ENCODE measurements around the gene DNASE1L2. TPM values are rescaled to one million over a fixed set of nuclear protein-coding genes. Genes with fewer than 3 reads are reported as not detected.
"Not testable (repeated sequence)": the region's sequence is repeated elsewhere in the genome, so short reads cannot be mapped to it uniquely, and the experiment has no call there.

Gene DNASE1L2
- total RNA-seq, 2 donors from 2014 or later: 0.37 to 0.42 TPM

- Mint-ChIP-seq H3K27me3 (no peaks in the 10 kb centered on the region), H3K4me3 (no peak overlapping the region), H3K27ac (no peak overlapping the region), H3K36me3 (ENCODE audit: low read depth) (peaks cover 4% of the 10 kb centered on the region), H3K4me1 (peaks cover 3% of the 10 kb centered on the region)
- DNase-seq: no peak
- no peak for ATAC-seq
- H3K9me3 ChIP-seq (ENCODE audit: control insufficient read depth, low read length, poor library complexity, severe bottlenecking): no peaks in the 10 kb centered on the region
Measured at GRCh38 chr16:2233872-2234812, 2.1 kb upstream of the DNASE1L2 start.

DNA sequence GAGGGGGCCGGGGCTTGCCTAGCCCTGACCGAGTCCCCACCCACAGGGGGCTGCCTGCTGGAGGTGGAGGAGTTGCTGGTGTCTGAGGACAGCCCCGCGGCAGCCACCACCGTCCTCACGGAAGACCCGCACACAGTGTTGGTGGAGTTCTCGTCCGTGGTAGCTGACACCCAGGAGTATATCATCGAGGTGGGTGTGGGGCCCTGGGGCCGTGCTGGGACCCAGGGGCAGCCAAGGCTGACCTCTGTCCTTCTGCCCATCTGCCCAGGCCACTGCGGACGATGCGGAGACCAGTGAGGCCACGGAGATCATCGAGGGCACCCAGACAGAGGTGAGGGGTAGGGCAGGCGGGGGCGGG, 1.5 kb upstream of the DNASE1L2 start:
- H3K4me1 Mint-ChIP-seq: peaks cover 3% of the 10 kb centered on the region
- no peak for ATAC-seq
- H3K9me3 ChIP-seq (ENCODE audit: control insufficient read depth, low read length, poor library complexity, severe bottlenecking): no peaks in the 10 kb centered on the region
- H3K36me3 Mint-ChIP-seq (ENCODE audit: low read depth): peaks cover 4% of the 10 kb centered on the region
- no peak for DNase-seq
- no peaks in the 10 kb centered on the region for H3K27me3 Mint-ChIP-seq
- no peak overlapping the region for H3K27ac Mint-ChIP-seq
- no peak overlapping the region for H3K4me3 Mint-ChIP-seq

DNA sequence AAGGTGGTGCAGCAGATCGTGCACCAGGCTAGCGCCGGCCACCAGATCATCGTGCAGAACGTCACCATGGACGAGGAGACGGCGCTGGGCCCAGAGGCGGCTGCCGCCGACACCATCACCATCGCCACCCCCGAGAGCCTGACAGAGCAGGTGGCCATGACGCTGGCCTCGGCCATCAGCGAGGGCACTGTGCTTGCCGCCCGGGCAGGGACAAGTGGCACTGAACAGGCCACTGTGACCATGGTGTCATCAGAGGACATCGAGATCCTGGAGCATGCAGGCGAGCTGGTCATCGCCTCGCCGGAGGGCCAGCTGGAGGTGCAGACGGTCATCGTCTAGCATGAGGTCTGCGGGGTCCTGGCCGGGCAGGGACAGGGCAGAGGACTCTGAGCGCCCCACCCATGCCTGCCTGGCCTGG, 1.0 kb upstream of the DNASE1L2 start:
- H3K9me3 ChIP-seq (ENCODE audit: control insufficient read depth, low read length, poor library complexity, severe bottlenecking): no peaks in the 10 kb centered on the region
- DNase-seq: no peak
- H3K27ac Mint-ChIP-seq: no peak overlapping the region
- H3K4me3 Mint-ChIP-seq: no peak overlapping the region
- peaks cover 3% of the 10 kb centered on the region for H3K4me1 Mint-ChIP-seq
- H3K27me3 Mint-ChIP-seq: no peaks in the 10 kb centered on the region
- H3K36me3 Mint-ChIP-seq (ENCODE audit: low read depth): peaks cover 2% of the 10 kb centered on the region
- no peak for ATAC-seq

DNA sequence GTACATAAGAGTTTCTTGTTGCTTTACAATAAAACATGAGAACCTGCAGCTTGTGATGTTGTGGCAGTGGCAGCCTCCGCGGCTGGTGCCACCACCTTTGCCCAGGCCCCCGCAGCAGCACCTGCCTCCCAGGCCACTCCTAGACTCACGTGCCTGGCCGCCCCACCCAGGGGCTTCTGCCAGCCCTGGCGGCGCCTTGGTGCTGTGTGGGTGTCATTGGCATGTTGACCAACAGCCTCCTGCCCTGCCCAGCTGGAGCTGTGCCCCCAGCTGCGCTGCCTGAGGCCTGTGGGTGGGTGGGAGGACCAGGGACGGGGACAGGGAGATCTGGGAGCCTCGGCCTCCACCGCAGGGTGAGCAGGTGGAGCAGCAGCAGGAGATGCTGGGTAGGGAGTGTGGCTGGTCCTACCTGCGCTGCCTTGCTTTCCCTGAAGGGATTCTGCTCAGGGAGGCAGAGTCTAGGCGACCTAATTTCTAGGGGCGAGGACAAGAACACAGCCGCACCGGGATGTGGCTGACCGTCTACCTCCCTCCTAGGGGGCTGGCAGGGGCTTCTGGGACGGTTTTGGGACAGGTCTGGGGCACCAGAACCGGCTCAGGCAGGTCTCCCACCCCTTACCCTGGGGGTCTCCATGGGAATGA, 428 bp upstream of the DNASE1L2 start:
- Mint-ChIP-seq H3K4me3 (no peak overlapping the region), H3K27ac (no peak overlapping the region), H3K36me3 (ENCODE audit: low read depth) (peaks cover 2% of the 10 kb centered on the region), H3K27me3 (no peaks in the 10 kb centered on the region), H3K4me1 (peaks cover 3% of the 10 kb centered on the region)
- no peak for DNase-seq
- no peaks in the 10 kb centered on the region for H3K9me3 ChIP-seq (ENCODE audit: control insufficient read depth, low read length, poor library complexity, severe bottlenecking)
- ATAC-seq: peak; percentile 18

GRCh38 chr16:2237102-2237482, 848 bp downstream of the DNASE1L2 start:
- peaks cover 2% of the 10 kb centered on the region for H3K36me3 Mint-ChIP-seq (ENCODE audit: low read depth)
- H3K4me3 Mint-ChIP-seq: no peak overlapping the region
- H3K4me1 Mint-ChIP-seq: peaks cover 3% of the 10 kb centered on the region
- no peak for DNase-seq
- no peaks in the 10 kb centered on the region for H3K9me3 ChIP-seq (ENCODE audit: control insufficient read depth, low read length, poor library complexity, severe bottlenecking)
- no peak for ATAC-seq
- no peak overlapping the region for H3K27ac Mint-ChIP-seq
- no peaks in the 10 kb centered on the region for H3K27me3 Mint-ChIP-seq

- Mint-ChIP-seq H3K4me3 (no peak overlapping the region), H3K27me3 (no peaks in the 10 kb centered on the region), H3K36me3 (ENCODE audit: low read depth) (peaks cover 2% of the 10 kb centered on the region), H3K27ac (no peak overlapping the region), H3K4me1 (peaks cover 5% of the 10 kb centered on the region)
- ATAC-seq (no peak), DNase-seq (no peak)
- no peaks in the 10 kb centered on the region for H3K9me3 ChIP-seq (ENCODE audit: control insufficient read depth, low read length, poor library complexity, severe bottlenecking)
Measured at GRCh38 chr16:2237493-2238149, 1.4 kb downstream of the DNASE1L2 start.

DNA sequence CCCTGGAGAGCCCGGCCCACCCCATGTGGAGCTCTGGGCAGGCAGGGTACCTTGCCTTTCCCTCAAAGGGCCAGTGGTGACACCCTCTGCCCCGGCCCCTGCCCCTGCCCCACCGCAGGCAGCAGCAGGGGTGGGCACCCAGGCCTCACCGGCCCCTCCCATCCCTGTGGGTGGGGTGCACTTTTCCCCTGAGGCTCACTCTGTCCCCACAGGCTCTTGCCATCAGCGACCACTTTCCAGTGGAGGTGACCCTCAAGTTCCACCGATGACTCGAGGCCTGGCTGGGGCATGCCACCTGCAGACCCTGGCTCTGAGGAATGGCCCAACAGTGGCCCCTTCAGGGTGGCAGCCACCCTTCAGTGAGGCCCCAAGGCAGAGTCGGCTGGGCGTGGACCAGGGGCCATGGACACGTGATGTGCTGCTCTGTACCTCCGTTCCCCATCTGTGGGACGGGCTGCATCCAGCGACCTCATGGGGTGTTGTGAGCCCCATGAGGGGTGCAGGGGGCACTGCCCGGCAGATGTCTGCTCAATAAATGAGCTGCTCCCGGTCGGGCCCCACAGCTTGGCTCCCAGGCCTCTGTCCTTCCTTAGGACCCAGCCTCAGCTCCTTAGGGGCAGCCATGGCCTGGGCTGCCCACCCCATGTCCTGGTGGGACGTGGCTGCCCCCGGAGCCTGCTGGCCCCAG, 2.0 kb downstream of the DNASE1L2 start:
- peaks cover 5% of the 10 kb centered on the region for H3K4me1 Mint-ChIP-seq
- DNase-seq (no peak), ATAC-seq (no peak)
- H3K9me3 ChIP-seq (ENCODE audit: control insufficient read depth, low read length, poor library complexity, severe bottlenecking): no peaks in the 10 kb centered on the region
- H3K4me3 Mint-ChIP-seq: no peak overlapping the region
- H3K36me3 Mint-ChIP-seq (ENCODE audit: low read depth): peaks cover 2% of the 10 kb centered on the region
- no peaks in the 10 kb centered on the region for H3K27me3 Mint-ChIP-seq
- no peak overlapping the region for H3K27ac Mint-ChIP-seq

DNA sequence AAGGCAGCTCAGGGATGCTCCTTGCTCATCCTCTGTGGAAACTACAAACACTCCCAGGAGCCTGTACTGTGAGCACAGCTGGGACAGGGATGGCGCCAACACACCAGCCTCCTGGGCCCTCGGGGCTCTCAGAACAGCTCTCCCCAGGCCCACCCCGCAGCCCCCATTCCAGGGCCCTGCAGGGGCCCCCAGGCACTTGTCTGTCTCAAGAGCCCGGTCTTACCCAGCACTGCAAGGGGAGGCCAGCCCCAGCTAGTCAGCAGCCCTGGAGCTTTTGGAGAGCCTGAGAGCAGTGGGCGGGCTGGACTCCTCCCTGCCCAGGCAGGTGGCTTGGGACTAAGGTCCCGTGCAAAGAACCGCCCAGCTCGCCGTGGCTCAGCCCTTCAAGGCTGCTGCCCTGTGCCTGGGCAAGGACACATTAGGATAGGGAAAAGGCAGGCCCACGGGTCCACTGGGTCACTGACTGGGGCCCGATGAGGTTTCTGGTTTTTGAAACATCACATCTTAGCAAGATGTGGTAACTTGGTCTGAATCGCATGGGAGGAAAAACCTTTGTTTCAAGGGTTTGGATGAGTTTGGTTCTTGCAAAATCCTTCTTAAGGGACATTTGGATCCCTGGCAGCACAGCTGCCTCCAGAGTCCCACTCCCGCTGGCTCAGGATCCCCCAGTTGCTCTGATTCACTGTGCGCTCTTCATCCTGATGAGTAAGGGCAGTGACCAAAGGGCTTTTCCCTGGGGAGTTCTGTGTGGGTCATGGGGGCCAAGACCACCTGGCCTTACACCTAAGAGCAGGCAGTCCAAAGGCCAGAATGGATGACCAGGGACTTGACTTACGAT, 2.8 kb downstream of the DNASE1L2 start:
- DNase-seq: no peak
- no peak overlapping the region for H3K4me3 Mint-ChIP-seq
- no peak overlapping the region for H3K27ac Mint-ChIP-seq
- no peaks in the 10 kb centered on the region for H3K27me3 Mint-ChIP-seq
- no peak for ATAC-seq
- H3K4me1 Mint-ChIP-seq: peaks cover 5% of the 10 kb centered on the region
- H3K36me3 Mint-ChIP-seq (ENCODE audit: low read depth): no peaks in the 10 kb centered on the region
- H3K9me3 ChIP-seq (ENCODE audit: control insufficient read depth, low read length, poor library complexity, severe bottlenecking): no peaks in the 10 kb centered on the region

DNA sequence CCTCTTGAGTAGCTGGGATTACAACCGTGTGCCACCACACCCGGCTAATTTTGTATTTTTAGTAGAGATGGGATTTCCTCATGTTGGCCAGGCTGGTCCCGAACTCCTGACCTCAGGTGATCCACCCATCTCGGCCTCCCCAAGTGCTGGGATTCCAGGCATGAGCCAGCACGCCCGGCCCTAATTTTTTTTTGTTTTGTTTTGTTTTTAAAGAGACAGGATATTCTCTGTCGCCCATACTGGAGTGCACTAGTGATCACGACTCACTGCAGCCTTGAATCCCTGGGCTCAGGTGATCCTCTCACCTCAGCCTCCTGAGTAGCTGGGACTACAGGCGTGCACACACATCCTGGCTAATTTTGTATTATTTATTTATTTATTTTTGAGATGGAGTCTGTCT, 4.1 kb downstream of the DNASE1L2 start:
- DNase-seq; H3K9me3 ChIP-seq (ENCODE audit: control insufficient read depth, low read length, poor library complexity, severe bottlenecking); ATAC-seq; H3K36me3 Mint-ChIP-seq (ENCODE audit: low read depth); H3K27me3 Mint-ChIP-seq; H3K4me1 Mint-ChIP-seq; H3K4me3 Mint-ChIP-seq; H3K27ac Mint-ChIP-seq: not testable (repeated sequence)

DNA sequence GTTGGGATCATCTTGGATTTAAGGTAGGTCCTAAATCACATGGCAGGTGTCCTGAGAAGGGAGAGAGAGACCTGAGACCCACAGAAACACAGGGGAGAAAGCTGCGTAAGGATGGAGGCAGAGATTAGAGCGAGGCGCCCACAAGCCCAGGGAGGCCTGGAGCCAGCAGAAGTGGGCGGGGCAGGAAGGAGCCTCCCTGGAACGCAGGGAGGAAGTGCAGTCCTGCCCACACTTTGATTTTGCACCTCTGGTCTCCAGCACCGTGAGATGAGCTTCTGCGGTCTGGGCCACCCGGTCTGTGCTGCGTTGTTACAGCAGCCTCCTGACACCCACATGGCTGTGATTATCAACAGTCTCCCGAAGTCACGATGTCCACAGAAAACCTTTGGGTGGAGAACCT, 6.4 kb downstream of the DNASE1L2 start:
- DNase-seq (no peak), ATAC-seq (no peak)
- peaks cover 3% of the 10 kb centered on the region for H3K4me1 Mint-ChIP-seq
- H3K9me3 ChIP-seq (ENCODE audit: control insufficient read depth, low read length, poor library complexity, severe bottlenecking): no peaks in the 10 kb centered on the region
- H3K36me3 Mint-ChIP-seq (ENCODE audit: low read depth): no peaks in the 10 kb centered on the region
- H3K4me3 Mint-ChIP-seq: no peak overlapping the region
- H3K27ac Mint-ChIP-seq: no peak overlapping the region
- H3K27me3 Mint-ChIP-seq: no peaks in the 10 kb centered on the region

DNA sequence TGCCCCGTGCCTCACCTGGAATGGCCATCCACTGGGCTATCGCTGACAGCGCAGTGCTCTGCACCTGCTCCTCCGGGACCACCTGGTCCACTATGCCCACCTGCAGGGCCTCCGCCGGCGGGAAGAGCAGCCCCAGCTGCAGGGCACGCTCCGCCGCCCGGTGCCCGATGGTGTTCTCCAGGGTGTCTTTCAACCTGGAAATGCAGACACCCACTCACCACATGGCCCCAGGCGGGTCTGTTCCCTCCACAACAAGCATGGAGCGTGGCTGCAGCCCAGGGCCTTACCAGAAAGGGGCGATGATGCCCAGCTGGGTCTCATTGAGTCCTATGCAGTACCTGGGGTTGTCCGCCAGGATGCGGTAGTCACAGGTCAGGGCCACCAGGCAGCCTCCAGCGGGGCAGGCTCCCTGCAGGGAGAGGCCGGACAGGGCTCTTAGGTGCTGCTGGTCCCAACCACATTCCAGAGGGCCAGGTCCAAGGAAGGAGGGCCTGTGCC, 6.8 kb downstream of the DNASE1L2 start:
- no peaks in the 10 kb centered on the region for H3K36me3 Mint-ChIP-seq (ENCODE audit: low read depth)
- no peak overlapping the region for H3K27ac Mint-ChIP-seq
- peaks cover 3% of the 10 kb centered on the region for H3K4me1 Mint-ChIP-seq
- no peaks in the 10 kb centered on the region for H3K9me3 ChIP-seq (ENCODE audit: control insufficient read depth, low read length, poor library complexity, severe bottlenecking)
- DNase-seq (no peak), ATAC-seq (no peak)
- H3K27me3 Mint-ChIP-seq: no peaks in the 10 kb centered on the region
- no peak overlapping the region for H3K4me3 Mint-ChIP-seq

DNA sequence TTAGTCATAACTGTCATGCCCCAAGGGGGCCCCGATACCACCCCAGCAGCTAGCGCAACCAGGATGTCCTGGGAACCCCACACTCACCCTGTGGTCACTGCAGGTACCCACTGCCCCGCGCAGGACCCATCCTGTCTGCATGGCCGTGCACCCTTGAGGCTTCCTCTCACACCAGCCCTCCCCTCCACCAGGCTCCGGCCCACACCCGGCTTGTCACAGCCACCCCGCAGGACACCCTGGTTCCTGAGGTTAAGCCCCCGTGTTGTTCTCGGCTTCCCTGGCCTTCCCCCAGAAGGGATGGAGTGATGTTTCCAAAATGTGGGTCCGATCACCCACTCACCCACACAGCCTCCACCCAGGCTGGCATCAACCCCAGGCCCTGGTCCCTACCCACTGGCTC, 7.5 kb downstream of the DNASE1L2 start:
- H3K4me3 Mint-ChIP-seq: no peak overlapping the region
- no peak overlapping the region for H3K27ac Mint-ChIP-seq
- H3K4me1 Mint-ChIP-seq: peaks cover 3% of the 10 kb centered on the region
- no peaks in the 10 kb centered on the region for H3K27me3 Mint-ChIP-seq
- no peaks in the 10 kb centered on the region for H3K36me3 Mint-ChIP-seq (ENCODE audit: low read depth)
- H3K9me3 ChIP-seq (ENCODE audit: control insufficient read depth, low read length, poor library complexity, severe bottlenecking): no peaks in the 10 kb centered on the region
- ATAC-seq: no peak
- DNase-seq: no peak

All from T-helper 17 cell (primary cell).